ENCODE results near the gene SYNE3. TPM values are rescaled to one million over a fixed set of nuclear protein-coding genes. Genes with fewer than 3 reads are reported as not detected.

SYNE3 gene
- total RNA-seq, 1 donor from 2014 or later = 2.5 TPM

DNA sequence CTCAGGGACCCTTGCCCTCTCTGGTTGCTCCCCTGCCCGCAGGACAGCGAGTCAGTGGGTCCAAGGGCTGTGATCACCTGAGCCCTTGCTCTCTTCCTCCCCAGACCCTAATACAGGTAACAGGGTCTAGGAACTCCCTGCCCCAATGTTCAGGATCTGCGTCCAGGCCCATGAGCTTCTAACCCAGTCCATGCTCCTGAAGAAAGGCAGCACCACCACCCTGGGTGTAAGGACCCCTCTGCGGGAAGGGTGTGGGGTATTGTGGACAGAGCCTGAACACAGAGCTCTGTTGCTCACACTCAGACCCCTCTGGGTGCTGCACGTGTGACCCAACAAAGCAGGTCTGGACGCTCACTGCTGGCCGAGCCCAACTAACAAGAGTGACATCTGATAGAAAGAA lies 36.7 kb upstream of the SYNE3 start:
- peaks cover 4% of the 10 kb centered on the region for H3K4me1 Mint-ChIP-seq (ENCODE audit: low read depth, unreplicated experiment)
- H3K36me3 Mint-ChIP-seq (ENCODE audit: low read depth, unreplicated experiment) = peaks cover 3% of the 10 kb centered on the region
- no peak overlapping the region for H3K27ac ChIP-seq (ENCODE audit: low read depth, low read length)
- no peak for DNase-seq (ENCODE audit: low read depth)
- FAIRE-seq = no peak
- H3K4me3 ChIP-seq (ENCODE audit: insufficient read depth, low read depth, low read length) = no peak overlapping the region
- no peaks in the 10 kb centered on the region for H3K9me3 ChIP-seq (ENCODE audit: insufficient read depth, low read depth, low read length)
- TF ChIP-seq, protein P1, sequence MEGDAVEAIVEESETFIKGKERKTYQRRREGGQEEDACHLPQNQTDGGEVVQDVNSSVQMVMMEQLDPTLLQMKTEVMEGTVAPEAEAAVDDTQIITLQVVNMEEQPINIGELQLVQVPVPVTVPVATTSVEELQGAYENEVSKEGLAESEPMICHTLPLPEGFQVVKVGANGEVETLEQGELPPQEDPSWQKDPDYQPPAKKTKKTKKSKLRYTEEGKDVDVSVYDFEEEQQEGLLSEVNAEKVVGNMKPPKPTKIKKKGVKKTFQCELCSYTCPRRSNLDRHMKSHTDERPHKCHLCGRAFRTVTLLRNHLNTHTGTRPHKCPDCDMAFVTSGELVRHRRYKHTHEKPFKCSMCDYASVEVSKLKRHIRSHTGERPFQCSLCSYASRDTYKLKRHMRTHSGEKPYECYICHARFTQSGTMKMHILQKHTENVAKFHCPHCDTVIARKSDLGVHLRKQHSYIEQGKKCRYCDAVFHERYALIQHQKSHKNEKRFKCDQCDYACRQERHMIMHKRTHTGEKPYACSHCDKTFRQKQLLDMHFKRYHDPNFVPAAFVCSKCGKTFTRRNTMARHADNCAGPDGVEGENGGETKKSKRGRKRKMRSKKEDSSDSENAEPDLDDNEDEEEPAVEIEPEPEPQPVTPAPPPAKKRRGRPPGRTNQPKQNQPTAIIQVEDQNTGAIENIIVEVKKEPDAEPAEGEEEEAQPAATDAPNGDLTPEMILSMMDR (IDR thresholded peaks at IDR 0.05; ENCODE audit: insufficient read depth, low read depth, low read length) = no peak
- no peak for TF ChIP-seq EZH2 (IDR thresholded peaks at IDR 0.05; ENCODE audit: insufficient read depth, low read length)
- H3K79me2 ChIP-seq (ENCODE audit: insufficient read depth, low read length) = no peaks in the 10 kb centered on the region
- H3K9me3 Mint-ChIP-seq (ENCODE audit: unreplicated experiment) = peaks cover 4% of the 10 kb centered on the region
- no peak overlapping the region for H3K9ac ChIP-seq (ENCODE audit: low read length)
- no peak overlapping the region for H2AFZ ChIP-seq (ENCODE audit: low read depth, low read length)
- no peak overlapping the region for H3K4me2 ChIP-seq (ENCODE audit: low read length)
- H3K27me3 Mint-ChIP-seq (ENCODE audit: low read depth, unreplicated experiment) = peaks cover 2% of the 10 kb centered on the region
- no peaks in the 10 kb centered on the region for H3K4me1 ChIP-seq (ENCODE audit: insufficient read depth, low read length)
- H3K27ac Mint-ChIP-seq (ENCODE audit: unreplicated experiment) = no peak overlapping the region
- H3K36me3 ChIP-seq (ENCODE audit: insufficient read depth, low read length) = no peaks in the 10 kb centered on the region
- H3K27me3 ChIP-seq (ENCODE audit: insufficient read depth, low read length) = no peaks in the 10 kb centered on the region
- H4K20me1 ChIP-seq (ENCODE audit: insufficient read depth, low read length) = no peaks in the 10 kb centered on the region
- no peak overlapping the region for H3K4me3 Mint-ChIP-seq (ENCODE audit: unreplicated experiment)

DNA sequence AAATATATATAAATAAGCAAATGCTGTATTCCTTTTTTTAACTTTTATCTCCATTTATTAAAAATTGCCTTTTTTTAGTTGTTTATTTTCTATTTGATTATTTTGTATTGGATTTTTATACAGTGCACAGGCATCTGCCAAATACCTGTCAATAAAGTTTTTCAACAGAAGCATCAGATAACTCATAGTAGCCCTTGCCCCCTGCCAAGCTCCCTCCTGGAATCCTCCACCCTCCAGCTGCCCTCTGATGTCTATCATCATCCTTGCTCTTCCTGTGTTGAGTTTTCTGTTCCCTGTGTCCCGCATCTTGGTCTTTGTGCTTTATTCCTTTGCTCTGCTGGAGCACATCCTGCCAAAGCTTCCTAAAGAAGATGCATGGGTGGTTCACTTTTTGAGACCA lies 35.0 kb upstream of the SYNE3 start:
- H3K9me3 ChIP-seq (ENCODE audit: insufficient read depth, low read depth, low read length) = no peaks in the 10 kb centered on the region
- Mint-ChIP-seq H3K27me3 (ENCODE audit: low read depth, unreplicated experiment) (peaks cover 2% of the 10 kb centered on the region), H3K4me1 (ENCODE audit: low read depth, unreplicated experiment) (peaks cover 18% of the 10 kb centered on the region), H3K9me3 (ENCODE audit: unreplicated experiment) (peaks cover 4% of the 10 kb centered on the region), H3K27ac (ENCODE audit: unreplicated experiment) (no peak overlapping the region), H3K4me3 (ENCODE audit: unreplicated experiment) (no peak overlapping the region), H3K36me3 (ENCODE audit: low read depth, unreplicated experiment) (peaks cover 3% of the 10 kb centered on the region)
- H3K4me2 ChIP-seq (ENCODE audit: low read length) = no peak overlapping the region
- H3K27me3 ChIP-seq (ENCODE audit: insufficient read depth, low read length) = no peaks in the 10 kb centered on the region
- H4K20me1 ChIP-seq (ENCODE audit: insufficient read depth, low read length) = no peaks in the 10 kb centered on the region
- TF ChIP-seq, protein P1 (IDR thresholded peaks at IDR 0.05; ENCODE audit: insufficient read depth, low read depth, low read length) = no peak
- no peak for TF ChIP-seq EZH2 (IDR thresholded peaks at IDR 0.05; ENCODE audit: insufficient read depth, low read length)
- H3K4me3 ChIP-seq (ENCODE audit: insufficient read depth, low read depth, low read length) = no peak overlapping the region
- no peaks in the 10 kb centered on the region for H3K36me3 ChIP-seq (ENCODE audit: insufficient read depth, low read length)
- FAIRE-seq (no peak), DNase-seq (ENCODE audit: low read depth) (no peak)
- no peak overlapping the region for H2AFZ ChIP-seq (ENCODE audit: low read depth, low read length)
- peaks cover 6% of the 10 kb centered on the region for H3K79me2 ChIP-seq (ENCODE audit: insufficient read depth, low read length)
- H3K9ac ChIP-seq (ENCODE audit: low read length) = no peak overlapping the region
- no peak overlapping the region for H3K27ac ChIP-seq (ENCODE audit: low read depth, low read length)
- peaks cover 9% of the 10 kb centered on the region for H3K4me1 ChIP-seq (ENCODE audit: insufficient read depth, low read length)

DNA sequence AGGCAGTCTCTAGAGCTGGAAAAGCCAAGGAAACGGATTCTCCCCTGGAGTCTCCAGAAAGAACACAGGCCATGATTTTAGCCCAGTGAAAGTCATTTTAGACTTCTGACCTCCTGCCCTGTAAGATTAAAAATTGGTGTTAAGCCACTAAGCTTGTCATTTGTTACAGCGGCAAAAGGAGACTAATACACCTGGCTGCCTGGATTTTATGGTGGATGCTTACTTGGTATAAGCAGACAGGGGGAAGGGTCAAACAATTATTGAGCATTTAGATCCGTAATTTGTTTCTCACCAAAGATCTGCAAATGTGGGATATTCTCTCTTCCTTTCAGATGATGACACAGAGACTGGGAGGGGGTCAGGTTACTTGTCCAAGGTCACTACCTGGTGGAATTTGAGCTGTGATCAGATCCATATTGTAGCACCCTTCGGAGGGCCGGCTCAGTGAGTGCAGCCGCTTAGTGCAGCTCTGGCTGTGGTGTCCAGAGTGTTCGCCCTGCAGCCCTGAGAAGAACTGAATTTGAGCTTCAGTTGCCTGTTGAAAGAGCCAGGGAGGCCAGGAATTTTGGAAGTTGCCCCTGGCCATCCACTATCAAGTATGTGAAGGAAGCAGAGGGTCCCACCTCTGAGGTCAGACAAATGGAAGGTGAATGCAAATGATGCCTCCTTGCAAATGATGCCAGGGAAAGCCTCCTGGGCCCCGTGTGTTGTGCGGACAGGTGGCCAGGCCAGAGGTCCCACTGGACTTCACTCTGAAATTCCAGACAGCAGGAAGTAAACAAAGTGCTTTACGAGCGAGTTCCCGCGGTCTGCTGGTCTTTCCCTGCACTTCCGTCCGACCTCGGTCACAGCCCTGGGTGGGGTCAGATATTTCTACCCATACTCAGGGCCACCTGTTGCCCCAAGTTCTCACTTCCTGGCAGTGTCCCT lies 33.5 kb upstream of the SYNE3 start:
- no peak overlapping the region for H2AFZ ChIP-seq (ENCODE audit: low read depth, low read length)
- TF ChIP-seq EZH2 (IDR thresholded peaks at IDR 0.05; ENCODE audit: insufficient read depth, low read length) = no peak
- TF ChIP-seq, protein P1 (IDR thresholded peaks at IDR 0.05; ENCODE audit: insufficient read depth, low read depth, low read length) = no peak
- no peak overlapping the region for H3K9ac ChIP-seq (ENCODE audit: low read length)
- H3K27ac Mint-ChIP-seq (ENCODE audit: unreplicated experiment) = no peak overlapping the region
- peaks cover 29% of the 10 kb centered on the region for H3K4me1 Mint-ChIP-seq (ENCODE audit: low read depth, unreplicated experiment)
- FAIRE-seq (no peak), DNase-seq (ENCODE audit: low read depth) (no peak)
- H3K27ac ChIP-seq (ENCODE audit: low read depth, low read length) = no peak overlapping the region
- no peak overlapping the region for H3K4me3 ChIP-seq (ENCODE audit: insufficient read depth, low read depth, low read length)
- no peaks in the 10 kb centered on the region for H3K27me3 ChIP-seq (ENCODE audit: insufficient read depth, low read length)
- no peak overlapping the region for H3K4me3 Mint-ChIP-seq (ENCODE audit: unreplicated experiment)
- H3K36me3 ChIP-seq (ENCODE audit: insufficient read depth, low read length) = no peaks in the 10 kb centered on the region
- peaks cover 6% of the 10 kb centered on the region for H3K79me2 ChIP-seq (ENCODE audit: insufficient read depth, low read length)
- H3K36me3 Mint-ChIP-seq (ENCODE audit: low read depth, unreplicated experiment) = peaks cover 3% of the 10 kb centered on the region
- H3K4me1 ChIP-seq (ENCODE audit: insufficient read depth, low read length) = peaks cover 15% of the 10 kb centered on the region
- no peak overlapping the region for H3K4me2 ChIP-seq (ENCODE audit: low read length)
- H3K9me3 ChIP-seq (ENCODE audit: insufficient read depth, low read depth, low read length) = no peaks in the 10 kb centered on the region
- peaks cover 4% of the 10 kb centered on the region for H3K9me3 Mint-ChIP-seq (ENCODE audit: unreplicated experiment)
- H3K27me3 Mint-ChIP-seq (ENCODE audit: low read depth, unreplicated experiment) = no peaks in the 10 kb centered on the region
- no peaks in the 10 kb centered on the region for H4K20me1 ChIP-seq (ENCODE audit: insufficient read depth, low read length)

All from astrocyte (in vitro differentiated cells and primary cell).